GM18508 (cell line): Measurements from ENCODE around the gene PRCC.

Experiments used
- ATAC-seq: cut with Tn5 transposase; IDR thresholded peaks from one replicate; pipeline ENCODE4 v1.9.1; 2021; ENCODE audit warnings: moderate number of reproducible peaks; ENCODE audit not compliant: insufficient read depth, unreplicated experiment

The PRCC gene

DNA sequence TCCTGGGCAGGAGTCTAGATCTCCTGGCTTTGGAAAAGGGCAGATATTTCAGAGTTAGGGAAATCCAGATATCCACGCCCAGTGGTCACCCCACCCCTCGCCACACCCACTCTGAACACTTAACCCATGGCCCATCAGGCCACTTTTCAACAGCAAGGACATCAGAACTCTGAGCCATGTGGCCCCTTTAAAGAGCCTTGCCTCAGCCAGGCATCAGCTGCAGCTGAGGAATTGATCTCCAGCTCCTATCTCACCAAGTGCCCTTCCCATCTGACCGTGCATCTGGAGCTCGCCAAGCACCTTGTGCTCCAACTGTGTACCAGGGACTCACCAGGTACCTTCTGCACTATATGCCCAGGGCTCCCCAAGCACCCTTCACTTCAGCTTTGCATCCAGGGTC lies 69.6 kb downstream of the PRCC start:
- ATAC-seq, result no peak

DNA sequence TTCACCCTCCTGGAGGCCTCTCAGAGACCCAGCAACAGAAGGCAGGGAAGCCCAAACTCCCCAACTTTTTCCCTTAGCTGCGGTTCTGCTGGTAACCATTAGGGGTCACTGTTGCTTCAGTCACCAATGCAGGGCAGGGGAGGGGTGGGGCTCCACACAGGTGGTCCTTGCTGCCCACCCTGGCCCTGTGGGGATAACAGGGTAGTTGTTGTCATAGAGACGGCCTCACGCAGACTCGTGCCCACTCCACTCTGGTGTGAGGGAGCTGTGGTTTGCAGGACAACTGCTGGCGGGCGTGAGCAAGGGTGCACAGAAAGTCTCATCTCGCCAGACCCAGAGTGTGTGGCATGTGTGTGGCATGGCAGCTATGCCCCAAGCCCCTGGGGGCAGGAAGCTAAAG lies 71.6 kb downstream of the PRCC start:
- ATAC-seq, result no peak

DNA sequence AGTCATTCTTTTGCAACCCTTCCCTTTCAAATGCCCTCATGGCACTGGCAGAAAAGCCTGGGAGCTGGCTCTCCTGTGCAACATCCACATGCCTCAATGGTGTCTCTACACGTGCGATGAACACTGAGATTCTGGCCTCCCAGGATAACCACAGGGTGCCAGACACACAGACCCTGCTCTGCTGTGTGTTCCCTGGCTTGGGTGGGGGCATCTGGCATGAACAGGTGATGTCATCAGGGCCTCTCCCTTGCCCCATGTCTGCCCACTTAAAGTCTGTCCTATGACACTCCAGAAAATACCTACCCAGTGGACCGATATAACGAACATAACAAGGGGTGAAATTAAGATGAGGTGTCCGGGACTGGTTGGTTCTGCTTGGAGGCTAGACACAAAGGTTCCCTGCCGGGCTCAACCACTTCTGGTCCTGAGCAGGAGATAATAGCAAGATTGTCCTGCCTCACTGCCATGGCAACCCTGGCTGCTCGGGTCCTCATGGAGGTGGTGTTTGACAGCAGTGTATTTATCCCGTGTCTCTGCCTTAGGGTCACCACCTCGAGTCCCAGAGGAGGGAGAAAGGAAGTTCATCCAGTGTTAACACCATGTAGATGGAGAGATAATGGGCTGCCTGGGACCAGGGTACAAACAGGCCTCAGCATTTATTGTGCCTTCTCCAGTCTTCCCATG lies 72.2 kb downstream of the PRCC start:
- no peak for ATAC-seq

DNA sequence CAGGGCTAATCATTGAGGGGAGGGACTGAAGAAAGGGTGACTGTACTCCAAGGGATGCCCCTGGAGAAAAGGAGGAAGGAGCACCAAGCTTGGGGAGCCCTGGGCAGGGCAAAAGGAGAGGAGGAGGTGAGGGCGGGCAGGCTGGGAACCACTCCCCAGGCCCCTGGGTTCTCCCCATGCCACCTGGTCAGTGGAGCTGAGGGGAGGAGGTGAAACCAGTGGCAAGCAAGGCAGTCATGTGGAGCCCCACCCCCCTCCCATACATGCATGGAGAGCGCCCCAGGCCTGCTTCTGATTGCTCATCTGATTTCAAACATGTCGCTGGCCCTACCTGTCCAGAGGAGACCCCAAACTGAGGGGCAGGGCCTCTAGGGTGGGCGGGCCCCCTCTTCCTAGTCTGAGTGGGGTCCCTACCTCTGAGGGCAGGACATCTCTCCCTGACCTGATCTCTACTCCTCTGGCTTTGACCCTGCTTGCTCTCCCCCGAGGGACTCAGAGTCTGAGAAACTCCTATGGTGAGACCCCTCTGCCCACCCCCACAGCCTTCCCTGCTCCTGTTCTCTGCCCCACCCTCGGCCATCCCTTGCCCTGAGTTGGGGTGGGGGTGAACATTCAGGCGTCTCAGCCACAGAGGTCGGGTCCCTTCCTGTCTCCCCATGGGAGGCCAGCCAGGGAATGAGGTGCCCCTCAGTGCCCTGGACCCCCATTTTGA lies 73.0 kb downstream of the PRCC start:
- no peak for ATAC-seq

DNA sequence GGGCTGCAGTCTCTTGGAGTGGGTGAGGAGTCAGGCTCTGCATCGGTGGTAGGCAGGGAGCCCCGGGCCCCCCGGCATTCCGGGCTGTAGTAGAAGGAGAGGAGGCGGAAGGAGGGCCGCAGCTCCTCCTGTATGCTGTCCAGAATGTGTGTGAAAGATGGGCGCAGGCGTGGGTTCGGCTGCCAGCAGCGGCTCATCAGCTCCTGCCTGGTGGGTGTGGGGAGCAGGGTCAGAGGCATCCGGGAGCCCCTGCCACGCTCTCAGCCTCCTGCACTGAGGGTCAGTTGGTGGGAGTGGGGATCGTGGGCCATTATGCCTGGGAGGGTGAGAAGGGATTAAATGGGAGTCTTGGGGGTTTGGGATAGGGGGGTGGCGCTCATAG lies 73.6 kb downstream of the PRCC start:
- no peak for ATAC-seq

DNA sequence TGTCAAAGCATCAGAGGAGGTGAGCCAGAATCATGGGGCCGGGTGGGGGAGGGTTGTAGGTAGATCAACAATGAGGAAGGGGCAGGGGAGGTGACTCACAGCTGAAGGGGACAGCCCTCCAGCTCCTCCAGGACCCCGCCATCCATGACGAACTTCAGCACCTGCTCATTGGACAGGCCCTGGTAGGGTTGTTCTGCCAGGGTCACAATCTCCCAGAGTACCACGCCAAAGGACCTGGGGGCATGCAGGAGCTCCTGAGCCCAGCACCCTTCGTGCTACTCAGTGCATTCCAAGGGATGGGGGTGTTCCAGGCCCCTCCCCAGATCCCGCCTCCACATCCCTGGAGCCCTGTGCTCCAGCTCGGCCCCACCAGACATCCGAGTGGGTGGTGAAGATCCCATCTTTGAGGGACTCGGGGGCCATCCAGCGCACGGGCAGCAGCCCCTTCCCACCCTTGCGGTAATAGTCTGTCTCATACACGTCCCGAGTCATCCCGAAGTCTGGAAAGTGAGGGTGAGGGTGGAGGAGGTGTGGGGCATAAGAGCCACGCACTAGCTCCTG lies 74.0 kb downstream of the PRCC start:
- no peak for ATAC-seq

DNA sequence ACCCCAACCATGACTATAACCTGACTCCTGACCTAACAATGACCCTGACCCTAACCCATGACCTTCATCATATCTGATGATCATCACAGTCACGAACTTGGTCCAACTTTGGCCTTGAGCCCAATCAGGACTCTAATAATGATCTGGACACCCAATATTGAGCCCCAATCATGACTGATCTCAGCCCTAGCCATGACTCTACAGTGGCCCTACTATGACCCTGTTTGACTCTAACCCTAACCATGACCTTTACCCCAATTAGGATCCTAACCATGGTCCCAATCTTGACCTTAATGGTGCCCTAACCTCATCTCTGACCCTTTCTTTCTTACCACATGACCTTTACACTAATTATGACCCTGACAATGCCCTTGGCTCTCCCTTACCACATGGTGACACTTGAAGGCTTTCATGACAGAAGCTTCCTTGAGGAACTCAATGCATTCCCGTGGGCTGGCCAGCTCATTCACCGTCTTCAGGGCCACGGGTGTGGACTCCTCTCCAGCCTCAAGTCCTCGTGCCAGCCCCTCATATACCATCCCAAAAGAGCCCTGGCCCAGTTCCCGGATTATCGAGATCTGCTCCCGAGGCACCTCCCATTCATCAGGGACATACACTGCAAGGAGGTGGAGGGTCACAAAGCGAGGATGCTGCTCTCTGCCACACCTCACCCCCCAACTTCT lies 75.4 kb downstream of the PRCC start:
- no peak for ATAC-seq

DNA sequence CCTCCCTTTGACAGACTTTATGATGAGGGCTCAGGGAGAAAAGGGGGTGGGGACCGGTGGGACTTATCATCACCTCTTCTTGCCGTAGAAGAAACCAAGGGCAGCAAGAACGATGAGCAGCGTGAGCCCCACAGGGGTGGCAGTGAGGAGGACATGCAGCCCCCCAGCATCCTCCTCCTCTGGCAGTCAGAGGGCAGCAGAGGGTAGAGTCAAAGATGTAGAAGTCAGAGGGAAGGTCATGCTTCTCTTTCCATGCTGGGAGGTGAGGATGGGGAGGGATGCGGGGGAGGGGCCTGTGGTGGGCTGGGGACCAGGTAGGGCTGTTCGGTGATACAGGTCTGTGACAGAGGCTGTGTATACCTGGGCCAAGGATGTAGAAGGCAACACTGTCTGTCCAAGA lies 76.8 kb downstream of the PRCC start:
- no peak for ATAC-seq

DNA sequence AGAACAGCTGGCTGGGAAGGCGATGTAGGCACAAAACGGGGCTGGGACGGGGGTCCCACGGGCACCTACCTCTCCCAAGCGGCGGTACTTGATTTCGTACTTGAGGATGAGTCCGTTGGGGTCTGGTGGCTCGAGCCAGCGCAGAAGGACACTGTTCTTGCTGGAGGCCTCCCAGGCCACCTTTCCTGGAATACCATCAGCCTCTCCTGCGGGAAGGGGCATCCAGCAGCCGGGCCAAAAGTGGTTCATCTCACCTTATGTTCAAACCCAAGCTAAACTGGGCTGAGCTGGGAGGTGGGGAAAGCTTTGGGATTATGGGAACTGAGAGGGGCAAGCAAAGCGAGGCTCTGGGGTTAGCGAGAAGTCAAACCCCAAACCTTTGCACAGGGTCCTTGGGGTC lies 77.3 kb downstream of the PRCC start:
- ATAC-seq, result no peak

DNA sequence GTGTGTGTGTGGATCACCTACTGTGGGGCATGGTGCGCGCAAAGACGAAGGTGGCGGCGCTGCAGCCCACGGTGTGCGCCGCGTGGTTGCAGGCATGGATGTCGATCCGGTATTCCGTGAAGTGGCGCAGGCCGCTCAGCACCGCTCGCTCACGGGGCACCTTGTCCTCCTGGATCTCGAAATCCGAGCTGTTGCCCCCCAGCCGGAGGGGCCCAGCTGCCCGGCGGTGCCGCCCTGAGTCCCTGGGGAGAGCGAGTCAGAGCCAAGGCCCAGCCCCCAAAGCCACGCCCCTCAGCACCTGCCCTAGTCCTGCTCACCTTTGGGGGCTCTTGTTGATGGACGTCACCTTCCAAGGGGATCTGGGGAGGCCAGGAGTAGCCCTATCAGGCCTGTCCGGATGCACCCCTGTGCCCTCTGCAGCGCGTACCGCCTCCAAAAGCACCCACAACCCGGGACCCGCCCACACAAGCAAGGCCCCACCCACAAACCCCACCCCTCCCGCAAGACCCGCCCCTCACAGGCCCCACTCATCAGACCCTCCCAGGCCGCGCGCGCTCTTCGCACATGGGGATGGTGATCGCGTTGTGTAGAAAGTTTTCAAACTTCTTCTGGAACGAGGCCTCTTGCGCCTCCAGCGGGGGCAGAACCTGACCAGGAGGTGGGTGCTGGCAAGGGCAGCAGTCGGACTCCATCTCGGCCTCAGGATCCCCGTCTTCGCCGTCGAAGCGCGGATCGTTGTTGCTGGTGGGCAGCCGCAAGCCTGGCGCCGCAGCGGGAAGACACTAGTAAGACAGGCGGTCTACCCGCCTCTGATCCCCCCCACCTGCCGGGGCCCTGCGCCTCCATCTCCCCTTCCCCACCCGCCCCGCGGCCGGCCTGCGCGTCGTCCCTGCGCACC lies 78.0 kb downstream of the PRCC start:
- no peak for ATAC-seq

DNA sequence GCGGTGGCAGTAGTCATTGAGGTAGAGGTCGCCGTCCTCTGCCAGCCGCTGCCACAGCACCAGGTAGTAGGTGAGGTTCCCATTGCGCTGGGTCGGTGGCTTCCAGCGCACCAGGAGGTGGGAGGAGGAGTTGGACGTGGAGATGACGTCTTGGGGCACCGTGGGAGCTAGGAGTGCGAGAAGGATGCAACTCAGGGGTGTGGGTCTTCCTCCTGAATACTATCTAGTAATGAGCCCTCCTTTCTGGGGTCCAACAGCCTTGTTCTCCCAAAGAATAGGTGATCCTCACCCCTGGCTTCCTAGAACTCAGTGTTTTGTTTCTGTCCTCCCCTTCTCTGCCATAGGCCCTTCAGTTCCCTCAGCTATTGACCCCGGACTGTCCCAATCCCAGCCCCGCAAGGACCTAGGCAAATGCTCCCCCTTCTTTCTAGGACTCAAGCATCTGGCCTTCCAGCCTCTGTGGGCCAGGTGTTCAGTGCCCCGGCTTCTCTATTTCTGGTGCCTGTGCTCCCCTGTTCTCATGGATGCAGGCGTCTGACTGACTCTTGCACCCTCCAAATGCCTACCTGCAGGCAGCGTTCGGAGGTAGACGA lies 78.7 kb downstream of the PRCC start:
- ATAC-seq, result no peak

DNA sequence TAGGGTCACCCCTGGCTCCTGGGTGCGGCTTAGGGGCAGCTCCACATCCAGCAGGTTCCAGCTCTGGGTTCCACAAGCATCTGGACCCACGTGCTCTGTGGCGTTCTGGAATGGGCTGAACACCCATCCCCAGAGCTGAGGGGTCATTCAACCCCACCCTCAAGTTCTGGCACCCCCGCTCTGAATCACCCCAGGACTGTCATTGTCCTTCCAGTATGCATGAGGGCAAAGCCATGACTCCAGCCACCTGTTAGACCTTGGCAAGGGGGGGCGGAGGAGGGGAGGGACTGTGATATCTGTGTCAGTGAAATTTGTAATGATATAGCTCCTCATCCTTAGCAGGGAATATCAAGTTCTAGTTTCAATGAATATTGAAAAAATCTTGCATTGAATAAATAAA lies 79.3 kb downstream of the PRCC start:
- no peak for ATAC-seq

DNA sequence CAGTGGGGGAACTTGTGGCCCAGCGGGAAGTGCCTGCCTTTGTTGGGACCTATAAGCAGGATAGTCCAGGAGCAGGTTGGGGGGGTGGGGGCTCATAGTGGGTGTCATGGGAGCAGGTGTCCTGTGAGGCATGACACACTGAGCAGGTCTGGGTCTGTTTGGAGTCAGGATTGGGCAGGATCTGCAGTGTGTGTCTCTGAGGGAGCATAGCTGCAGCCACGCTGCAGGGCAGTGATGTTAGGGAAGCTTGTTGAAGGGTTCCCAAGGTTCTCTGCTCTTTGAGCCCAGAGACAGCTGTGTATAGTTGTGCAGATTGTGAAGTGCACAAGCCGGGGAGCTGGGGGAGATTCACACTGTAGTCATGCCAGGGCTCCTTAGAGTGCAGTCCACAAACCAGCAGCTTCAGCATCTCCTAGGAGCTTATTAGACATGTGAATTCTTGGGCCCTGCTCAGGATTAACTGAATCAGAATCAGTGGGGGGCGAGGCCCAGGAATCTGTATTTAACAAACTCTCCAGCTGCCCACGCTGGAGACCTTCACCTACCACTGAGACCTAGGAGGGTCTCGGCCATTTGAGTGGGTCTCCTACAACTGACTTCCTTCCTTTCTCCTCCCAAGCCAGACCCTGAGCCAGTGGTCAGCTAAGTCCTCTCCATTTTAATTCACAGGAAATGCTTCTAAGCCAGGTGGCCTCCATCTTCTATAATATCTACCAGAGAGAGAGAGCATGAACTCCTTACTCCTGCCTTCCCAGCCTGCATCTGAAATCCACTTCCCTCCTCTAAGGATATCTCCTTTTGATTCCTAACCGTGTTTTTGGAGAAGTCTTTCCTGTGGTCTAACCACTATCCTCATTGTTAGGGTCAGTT lies 80.5 kb downstream of the PRCC start:
- ATAC-seq, result no peak

DNA sequence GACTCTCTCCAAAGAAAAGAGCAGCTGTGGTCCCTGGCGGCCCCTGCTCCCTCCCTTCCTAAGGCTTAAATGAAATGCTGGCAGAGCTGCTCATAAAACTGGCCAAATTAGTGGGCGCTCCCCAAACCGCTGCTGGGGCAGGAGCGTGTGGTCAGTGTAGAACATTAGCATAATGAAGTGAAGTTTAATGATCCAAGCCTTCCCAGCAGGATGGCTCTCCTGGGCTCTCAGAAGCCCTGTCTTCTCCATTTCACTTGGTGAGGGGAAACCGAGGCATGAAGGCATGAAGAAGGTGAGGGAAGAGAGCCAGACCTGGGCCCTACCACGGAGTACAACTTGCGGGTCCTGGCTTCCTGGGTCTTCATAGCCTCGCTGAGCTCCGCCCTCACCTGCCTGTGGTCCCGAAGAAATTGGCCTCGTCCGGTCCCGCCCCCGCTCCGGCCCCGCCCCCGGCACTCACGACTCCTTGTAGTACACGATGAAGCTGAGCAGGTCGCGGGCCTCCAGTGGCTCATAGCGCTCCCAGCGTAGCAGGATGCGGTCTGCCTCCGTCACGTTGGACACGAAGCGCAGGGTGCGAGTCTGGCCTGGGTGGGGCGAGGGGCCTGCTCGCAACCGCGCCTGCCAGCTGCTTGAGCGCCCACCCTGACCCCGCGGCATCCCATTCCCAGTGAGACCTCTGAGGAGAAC lies 81.3 kb downstream of the PRCC start:
- no peak for ATAC-seq

DNA sequence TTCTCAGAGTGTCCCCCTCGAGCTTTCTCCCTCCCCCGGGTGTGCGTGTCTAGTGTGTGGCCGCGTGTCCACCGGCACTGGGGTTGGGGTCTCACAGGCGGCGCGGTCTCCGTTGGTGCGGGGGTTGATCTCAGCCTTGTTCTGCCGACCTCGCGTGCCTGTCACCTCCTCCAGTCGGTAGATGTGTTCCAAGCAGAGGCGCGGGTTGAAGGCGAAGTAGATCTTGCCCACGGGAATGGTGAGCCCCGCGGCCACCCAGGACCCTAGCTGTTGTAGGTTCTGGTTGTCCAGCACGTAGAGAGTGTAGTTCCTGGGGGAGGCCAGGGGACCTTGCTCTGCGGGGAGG lies 81.8 kb downstream of the PRCC start:
- ATAC-seq, result no peak
